HG03025 (cell line): Measurements from ENCODE around the gene IQGAP1.
"Not testable (repeated sequence)": the region's sequence is repeated elsewhere in the genome, so short reads cannot be mapped to it uniquely, and the experiment has no call there.

Experiments
- ATAC-seq: cut with Tn5 transposase; IDR thresholded peaks from one replicate; pipeline ENCODE4 v1.9.1; 2021; ENCODE audit warnings: mild to moderate bottlenecking, moderate library complexity; ENCODE audit not compliant: unreplicated experiment, low FRiP score

Gene IQGAP1

GRCh38 chr15:90407336-90407735 lies 19.3 kb downstream of the IQGAP1 start:
- no peak for ATAC-seq

DNA sequence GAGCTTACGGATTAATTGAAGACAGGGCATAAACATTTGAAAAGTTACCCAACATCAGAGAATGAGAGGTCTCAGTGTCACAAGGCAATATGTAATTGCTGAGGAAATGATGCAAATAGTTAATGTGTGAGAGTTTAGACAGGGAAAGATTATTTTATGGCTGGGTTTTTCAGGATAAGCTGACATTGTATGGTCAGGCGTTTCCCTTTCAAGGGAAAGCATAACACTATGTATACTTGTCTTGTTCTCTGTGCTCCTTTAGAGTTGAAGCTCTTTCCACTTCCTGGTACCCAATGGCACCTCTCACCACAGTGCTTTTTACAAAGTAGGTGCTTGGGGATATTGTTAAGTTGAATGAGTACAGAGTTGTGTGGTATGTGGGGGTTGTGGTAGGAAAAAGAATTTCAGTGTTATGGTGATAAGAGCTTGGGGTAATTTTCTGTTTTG lies 19.9 kb downstream of the IQGAP1 start:
- no peak for ATAC-seq

DNA sequence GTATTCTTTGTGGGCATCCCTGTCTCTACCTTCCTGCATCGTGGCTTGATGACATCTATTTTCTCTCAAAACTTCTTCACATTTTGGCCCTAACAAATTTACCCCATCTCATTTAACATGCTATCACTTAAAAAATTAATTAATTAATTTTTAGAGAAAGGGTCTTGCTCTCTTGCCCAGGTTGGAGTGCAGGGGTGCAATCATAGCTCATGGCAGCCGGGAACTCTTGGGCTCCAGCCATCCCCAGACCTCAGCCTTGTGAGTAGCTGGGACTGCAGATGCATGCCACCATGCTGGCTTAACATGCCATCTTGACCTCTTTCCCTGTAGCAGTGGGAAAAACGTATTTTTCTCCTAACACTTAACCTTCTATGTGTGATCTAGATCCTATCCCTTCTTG lies 20.6 kb downstream of the IQGAP1 start:
- no peak for ATAC-seq

- ATAC-seq: not testable (repeated sequence)
These were observed 21.5 kb downstream of the IQGAP1 start for GRCh38 chr15:90409587-90409986.

DNA sequence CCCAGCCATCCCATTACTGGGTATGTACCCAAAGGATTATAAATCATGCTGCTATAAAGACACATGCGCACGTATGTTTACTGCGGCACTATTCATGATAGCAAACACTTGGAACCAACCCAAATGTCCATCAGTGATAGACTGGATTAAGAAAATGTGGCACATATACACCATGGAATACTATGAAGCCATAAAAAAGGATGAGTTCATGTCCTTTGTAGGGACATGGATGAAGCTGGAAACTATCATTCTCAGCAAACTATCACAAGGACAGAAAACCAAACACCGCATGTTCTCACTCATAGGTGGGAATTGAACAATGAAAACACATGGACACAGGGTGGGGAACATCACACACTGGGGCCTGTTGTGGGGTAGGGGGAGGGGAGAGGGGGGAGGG lies 22.3 kb downstream of the IQGAP1 start:
- ATAC-seq: not testable (repeated sequence)

GRCh38 chr15:90411176-90411575 lies 23.1 kb downstream of the IQGAP1 start:
- ATAC-seq: no peak

- peak; percentile 68 for ATAC-seq
These were observed 24.5 kb downstream of the IQGAP1 start for GRCh38 chr15:90412356-90413194.

DNA sequence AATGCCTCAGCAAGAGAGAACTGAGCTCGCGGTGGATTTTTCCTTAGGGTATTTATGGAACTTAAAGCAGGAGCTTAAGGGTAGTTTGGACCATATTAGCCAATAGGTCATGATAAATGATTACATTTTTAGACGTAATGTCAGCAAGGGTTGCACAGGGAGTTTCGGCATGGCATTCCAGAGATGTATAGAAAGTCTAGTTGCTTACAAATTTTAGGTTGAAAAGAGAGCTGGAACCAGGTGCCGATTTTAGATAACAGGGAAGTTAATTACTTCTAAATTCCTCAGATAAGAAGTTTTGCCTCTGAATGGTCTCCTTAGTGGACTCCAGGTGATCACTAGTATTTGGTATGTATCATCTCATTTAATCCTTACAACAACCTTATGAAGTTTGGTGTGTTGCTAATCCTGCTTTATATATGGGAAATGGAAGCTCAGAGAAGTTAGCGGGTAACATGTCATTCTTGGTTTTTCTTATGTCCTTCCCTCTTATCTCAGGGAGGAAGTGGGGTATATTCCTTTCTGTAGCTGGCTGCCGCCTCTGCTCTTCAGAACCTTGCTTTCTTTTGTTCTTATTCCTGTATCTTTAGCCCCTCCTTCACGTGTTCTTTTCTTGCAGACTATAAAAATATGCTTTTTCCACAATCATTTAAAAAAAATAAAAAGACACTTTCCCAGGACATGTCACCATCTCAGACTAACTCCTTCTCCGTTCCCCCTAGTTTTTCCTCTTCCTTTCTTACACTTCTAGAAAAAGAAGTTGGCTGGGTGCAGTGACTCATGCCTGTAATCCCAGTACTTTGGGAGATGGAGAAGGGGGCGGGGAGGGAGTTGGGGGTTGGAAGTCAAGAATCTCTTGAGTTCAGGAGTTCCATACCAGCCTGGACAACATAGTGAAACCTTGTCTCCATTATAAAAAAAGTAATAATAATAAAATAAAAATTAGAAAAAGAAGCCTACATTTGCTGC lies 25.7 kb downstream of the IQGAP1 start:
- no peak for ATAC-seq

DNA sequence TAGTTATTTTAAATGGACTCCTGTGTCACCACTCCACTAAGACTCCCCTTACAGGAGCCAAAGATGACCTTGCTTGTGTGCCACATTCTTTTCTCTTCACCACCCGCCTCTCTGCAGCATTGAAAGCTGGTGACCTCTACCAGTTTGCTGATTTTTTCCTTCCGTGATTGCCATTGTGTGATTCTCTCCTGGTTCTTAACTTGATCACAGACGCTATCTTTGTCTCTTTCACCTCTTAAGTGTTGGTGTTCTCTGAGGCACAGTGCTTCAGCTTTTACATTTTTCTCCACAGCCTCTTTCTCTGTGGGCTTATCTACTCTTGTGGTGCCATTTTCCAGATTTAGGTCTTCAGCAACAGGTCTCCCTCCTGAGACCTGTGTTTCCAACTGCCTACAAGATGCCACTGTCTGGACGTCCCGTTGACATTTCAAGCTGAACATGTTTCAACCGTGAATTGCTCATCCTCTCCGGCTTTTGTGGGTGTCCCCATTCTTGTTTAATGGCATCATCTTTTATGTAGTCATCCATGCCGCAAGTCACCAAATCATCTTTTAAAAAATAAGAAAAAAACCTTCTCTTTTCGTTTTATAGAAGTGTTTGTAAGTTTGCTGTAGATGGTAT lies 26.5 kb downstream of the IQGAP1 start:
- ATAC-seq: no peak

GRCh38 chr15:90416052-90416451 lies 28.0 kb downstream of the IQGAP1 start:
- not testable (repeated sequence) for ATAC-seq

GRCh38 chr15:90418627-90419026 lies 30.6 kb downstream of the IQGAP1 start:
- no peak for ATAC-seq

DNA sequence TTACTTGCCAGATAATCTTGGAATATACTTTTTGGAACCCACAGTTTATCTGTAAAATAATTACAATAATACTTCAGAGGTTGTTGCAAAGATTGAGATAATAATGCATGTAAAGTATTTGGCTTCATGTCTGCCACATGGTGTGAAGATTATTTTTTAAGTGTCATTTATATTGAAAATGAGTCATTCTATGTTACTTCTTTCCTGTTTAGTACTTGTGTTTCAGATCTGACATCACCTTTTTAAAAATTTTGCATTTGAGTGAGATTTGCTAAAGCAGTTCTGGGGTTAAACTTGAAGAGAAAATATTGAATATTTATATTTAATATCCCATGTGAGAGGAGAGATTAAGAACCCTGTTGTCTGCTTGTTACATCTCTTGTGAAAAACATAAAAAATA lies 31.2 kb downstream of the IQGAP1 start:
- no peak for ATAC-seq

DNA sequence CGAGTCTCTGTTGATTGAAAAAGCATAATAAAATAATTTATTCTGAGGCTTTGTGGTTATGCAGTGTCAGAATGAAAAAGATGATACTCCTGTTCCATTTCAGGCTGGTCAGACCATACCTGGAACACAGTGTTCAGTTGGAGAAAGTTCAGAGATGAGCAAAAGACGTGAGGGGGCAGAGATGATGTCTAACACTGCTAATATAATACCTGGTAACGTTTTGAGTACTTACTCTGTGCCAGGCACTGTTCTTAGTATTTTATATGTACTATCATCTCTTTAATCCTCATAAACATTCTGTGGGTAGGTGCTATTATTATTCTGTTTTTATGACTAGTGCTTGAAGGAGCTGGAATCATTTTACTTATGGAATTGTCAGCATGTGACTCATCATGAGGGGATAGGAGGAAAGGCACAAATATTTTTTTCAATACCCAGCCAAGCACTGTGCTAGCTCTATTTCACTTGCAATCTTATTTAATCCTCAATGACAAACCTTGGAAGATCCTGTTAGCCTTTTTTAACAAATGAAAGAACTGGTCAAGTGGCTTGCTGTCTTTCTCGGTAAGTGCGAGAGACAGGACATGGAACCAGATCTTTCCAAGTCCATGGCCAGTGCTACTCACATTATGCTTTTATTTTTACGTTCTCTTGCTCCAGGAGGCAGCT lies 31.8 kb downstream of the IQGAP1 start:
- no peak for ATAC-seq

GRCh38 chr15:90420451-90420850 lies 32.4 kb downstream of the IQGAP1 start:
- no peak for ATAC-seq

GRCh38 chr15:90421527-90421926 lies 33.5 kb downstream of the IQGAP1 start:
- ATAC-seq: no peak

DNA sequence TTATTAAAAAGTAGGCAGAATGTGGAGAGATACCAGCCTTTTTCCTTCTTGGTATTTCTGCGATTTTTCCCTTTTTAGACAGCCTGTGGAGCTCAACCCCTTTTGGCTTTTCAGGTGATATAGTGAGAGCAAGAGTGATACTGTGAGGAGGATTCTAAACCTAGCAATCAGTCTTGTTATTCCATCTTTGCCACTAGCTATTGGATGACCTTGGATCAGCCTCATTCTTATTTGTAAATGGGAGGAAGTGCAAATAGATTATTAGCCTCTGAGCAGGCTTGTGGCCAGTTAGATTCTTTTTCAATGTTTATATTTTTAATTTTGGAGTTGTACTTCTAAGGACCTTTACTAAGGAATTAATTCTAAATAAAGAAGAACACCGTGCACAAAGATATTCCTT lies 34.0 kb downstream of the IQGAP1 start:
- no peak for ATAC-seq

DNA sequence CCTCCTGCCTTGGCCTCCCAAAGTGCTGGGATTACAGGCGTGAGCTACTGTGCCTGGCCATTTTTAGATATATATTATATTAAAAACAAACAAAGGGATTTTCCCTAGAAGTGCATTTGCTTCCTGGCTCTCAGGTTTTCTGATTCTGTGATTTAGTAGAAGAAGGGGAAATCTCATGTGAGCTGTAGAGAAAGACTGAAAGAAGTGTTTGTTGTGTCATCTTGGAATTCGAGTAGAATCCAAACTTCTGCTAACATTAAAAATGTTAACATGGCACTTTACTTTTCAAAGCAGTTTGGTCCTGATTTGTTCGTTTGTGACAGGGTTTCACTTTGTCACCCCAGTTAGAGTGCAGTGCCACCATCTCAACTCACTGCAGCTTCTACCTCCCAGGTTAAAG lies 34.9 kb downstream of the IQGAP1 start:
- no peak for ATAC-seq

- no peak for ATAC-seq
These were observed 35.8 kb downstream of the IQGAP1 start for GRCh38 chr15:90423801-90424319.

DNA sequence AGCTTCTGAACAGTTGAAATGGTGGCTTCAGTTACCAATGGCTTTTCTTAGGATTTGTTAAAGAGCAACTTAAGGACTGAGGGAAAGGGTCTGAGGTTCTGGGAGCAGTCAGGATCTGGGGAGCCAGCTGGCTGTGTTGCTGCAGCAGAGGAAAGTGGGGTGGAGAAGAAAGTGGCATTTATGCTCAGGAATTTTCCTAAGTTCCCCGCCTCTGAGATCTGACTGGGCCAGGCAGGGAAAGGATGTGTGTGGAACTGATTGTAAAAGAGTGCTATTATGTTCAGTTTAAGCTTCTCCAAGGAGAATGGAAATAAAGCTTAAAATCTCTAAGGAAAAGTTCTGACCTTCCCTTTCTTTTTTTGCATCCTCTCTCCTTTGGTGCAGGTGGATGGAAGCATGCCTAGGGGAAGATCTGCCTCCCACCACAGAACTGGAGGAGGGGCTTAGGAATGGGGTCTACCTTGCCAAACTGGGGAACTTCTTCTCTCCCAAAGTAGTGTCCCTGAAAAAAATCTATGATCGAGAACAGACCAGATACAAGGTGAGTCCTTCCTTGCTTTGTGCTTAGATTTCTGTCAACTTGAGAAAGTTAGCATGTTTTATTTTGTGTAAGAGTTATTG lies 37.8 kb downstream of the IQGAP1 start:
- ATAC-seq: no peak

DNA sequence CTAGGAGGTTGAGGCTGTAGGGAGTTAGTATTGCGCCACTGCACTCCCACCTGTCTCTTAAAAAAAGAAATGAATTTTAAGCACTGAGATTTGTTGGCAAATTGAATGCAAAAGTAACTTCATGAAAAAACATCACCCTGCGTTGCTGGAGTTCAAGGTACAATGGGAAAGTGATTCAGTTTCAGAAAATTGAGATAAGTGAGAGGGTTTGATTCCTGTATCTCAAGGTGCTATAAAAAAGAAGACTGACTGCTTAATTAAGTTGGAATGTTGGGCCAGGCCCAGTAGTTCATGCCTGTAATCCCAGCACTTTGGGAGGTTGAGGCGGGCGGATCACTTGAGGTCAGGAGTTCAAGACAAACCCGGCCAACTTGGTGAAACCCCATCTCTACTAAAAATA lies 39.1 kb downstream of the IQGAP1 start:
- no peak for ATAC-seq
